ENCODE results near the gene SERPINB13.

GRCh38 chr18:63551769-63552168 is 35.4 kb upstream of the SERPINB13 start:
- TF ChIP-seq EZH2 (IDR thresholded peaks at IDR 0.05) (no peak), POLR2AphosphoS5 (IDR thresholded peaks at IDR 0.05; ENCODE audit: borderline replicate concordance, low read depth, low read length) (no peak), FOXP2 (optimal IDR thresholded peaks at IDR 0.05; ENCODE audit: control extremely low read depth, extremely low read length, insufficient read depth) (no peak)

Measured in SK-N-MC (cell line).